Measurements from ENCODE around the gene IFNB1.

- TF ChIP-seq POLR2A (IDR thresholded peaks at IDR 0.05): no peak
- no peak for TF ChIP-seq CTCF (IDR thresholded peaks at IDR 0.05)
Observed at GRCh38 chr9:21043841-21044240, 33.9 kb downstream of the IFNB1 start.

Data from esophagus squamous epithelium (tissue), 4 donors.